ENCODE data around the gene ELFN1.

Gene ELFN1

DNA sequence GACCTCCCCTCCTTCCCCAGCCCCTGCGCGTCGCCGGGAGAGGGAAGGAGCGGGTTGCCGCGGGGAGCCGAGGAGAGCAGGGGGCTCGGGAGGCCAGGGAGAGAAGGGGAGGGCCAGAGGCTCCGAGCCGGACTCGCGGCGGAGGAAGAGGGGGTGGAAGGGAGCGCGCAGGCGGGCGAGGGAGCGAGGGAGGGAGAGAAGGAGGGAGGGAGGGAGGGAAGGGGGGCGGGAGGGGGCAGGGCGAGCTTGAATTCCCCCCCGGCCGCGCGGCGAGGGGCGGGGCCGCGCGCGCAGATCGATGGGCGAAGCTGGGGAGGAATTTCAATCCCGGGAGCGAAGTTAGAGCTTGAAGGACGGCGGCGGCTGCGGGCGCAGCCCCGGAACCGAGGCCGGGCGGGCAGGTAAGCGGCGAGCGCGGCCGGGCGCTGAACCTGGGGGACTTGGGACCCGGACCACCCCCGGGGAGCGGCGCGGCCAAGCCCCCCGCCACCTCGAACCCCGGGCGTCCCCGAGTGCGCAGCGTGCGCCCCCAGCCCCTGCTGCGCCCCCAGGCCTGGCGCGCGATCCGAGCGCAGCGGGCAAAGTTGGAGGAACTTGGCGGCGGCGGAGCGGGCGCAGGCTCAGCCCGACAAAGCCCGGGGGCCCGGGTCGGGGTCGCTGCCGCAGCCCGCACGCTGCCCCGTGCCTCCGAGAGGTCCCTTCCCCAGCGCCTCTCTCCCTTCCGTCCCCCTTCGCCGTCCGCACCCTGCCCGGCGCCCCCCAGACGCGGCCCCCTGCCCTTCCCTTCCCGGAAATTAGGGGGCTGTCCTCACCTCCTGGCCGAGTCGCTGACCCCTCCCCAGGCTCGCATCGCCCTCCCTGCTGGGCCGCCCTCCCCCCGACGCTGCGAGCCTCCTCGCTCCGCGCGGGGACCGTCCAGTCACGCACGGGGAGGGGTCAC, at the start of gene ELFN1:
Gene ELFN1, plus strand, starts transcription at position 324 of the 940 bp plus-strand sequence. CDS start 74,320 bp downstream, outside the sequence.
- DNase-seq = no peak

DNA sequence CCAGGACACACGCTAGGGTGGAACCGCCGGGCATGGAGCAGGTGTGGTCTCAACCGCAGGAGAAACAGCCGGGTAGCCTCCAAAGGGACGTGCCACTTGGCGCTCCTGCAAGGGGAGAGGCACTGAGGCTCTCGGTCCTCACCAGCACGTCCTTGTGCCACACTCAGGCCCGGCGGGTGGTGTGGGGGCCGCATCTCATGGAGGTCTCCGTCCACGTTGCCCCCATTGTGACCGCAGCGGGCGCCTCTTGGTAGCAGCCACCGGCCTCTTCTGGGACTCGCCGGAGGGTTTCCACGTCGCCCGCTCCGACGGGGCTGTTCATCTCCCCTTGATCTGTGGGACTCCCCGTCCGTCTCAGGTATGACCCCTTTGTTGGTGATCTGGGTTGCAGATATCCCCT, 49.2 kb upstream of the ELFN1 start:
- DNase-seq = no peak

DNA sequence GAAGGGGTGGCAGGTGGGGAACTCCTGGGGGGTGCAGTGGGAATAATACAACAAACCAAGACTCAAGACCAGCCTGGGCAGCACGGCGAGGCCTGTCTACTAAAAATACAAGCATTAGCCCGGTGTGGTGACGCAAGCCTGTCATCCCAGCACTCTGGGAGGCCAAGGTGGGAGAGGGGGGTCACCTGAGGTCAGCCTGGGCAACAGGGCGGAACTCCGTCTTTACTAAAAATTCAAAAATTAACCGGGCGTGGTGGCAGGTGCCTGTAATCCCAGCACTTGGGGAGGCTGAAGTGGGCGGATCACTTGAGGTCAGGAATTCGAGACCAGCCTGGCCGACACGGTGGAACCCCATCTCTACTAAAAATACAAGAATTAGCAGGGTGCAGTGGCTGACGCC, 48.4 kb upstream of the ELFN1 start:
- no peak for DNase-seq

DNA sequence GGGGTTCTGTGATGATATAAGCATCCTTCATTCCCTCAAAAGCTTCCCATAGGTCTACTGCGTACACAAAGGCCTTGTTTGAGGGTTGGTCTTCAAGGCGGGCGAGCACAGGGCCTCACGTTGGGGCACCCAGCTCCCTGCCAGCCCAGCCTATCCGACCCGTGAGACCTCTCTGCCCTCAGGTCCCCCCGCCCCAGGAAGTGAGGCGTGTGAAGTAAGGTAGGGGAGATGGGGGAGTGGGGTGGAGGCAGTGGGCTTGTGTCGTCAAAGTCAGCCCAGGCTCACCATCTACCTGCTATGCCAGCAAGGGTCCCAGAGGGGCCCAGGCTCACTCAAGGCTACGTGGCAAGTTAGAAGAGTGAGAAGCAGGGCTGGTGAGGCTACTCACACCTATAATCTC, 47.6 kb upstream of the ELFN1 start:
- DNase-seq = no peak

DNA sequence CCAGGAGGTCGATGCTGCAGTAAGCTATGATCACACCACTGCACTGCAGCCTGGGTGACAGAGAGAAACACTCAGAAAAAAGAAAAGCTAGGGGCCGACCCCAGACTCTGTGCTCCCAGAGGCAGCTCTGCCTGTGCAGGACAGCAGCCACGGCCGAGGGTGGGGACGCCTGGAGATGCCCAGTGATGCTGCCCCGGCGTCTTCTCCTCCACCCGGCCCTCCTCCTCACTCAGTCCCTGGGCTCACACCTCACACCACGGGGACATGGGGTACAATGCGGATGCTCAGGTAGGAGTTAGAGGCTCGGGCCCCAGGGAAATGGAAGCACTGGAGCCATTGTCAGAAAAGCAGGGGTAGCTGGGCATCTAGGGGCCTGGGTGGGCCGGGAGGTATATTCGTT, 46.3 kb upstream of the ELFN1 start:
- DNase-seq = no peak

DNA sequence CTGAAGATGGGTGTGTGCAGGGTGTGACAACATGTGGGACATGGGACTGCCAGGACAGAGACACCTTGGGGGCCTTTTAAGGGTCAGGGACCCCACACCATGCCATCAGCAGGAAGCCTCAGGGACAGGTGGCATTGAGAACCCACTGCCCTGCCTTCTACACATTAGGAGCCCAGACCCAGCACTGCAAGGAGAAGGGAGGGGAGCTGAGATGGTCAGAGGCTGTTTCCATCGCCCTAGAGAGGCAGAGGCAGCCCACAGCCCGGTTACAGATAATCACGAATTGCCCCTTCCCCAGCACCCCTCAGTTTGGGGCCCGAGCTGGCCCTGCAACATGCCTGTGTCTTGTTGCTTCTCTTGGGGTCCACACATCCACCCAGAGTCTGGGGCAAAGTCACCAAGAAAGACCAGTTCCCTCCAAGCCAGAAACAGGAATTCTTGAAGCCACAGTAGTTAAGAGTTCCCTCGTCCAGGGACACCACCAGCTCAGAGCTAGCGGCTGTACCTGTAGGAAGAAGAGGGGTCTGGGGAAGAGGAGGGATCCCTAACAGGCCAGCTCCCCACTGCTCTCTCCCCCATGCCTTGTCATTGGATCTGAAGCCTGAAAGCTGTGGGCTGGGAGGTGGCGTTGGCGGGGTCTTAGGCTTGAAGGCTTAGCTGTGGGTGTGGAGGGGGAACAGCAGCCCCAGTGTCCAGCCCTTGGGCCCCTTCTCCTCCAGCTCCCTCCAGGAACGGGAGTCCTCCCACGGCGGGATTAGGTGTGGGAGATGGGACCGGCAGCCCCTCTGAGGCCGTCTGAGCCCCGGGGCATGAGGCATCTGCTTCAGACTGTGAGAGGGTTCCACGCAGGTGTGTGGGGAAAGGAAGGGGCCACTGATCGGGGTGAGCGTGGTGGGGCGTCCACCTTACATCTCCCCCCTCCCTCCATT, 44.8 kb upstream of the ELFN1 start:
- no peak for DNase-seq

DNA sequence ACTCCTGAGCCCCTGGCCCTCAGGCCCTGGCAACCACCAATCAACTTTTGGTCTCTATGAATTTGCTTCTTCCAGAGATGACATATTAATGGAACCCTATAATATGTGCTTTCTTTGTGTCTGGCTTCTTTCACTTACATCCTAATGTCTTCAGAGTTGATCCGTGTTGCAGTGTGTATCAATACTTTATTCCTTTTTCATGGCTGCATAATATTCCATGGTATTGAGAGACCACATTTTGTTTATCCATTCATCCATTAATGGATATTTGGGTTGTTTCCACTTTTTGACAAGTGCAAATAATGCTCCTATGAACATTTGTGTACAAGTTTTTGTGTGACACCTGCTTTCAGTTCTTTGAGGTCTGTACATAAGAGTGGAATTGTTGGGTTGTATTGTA, 43.3 kb upstream of the ELFN1 start:
- DNase-seq = no peak

DNA sequence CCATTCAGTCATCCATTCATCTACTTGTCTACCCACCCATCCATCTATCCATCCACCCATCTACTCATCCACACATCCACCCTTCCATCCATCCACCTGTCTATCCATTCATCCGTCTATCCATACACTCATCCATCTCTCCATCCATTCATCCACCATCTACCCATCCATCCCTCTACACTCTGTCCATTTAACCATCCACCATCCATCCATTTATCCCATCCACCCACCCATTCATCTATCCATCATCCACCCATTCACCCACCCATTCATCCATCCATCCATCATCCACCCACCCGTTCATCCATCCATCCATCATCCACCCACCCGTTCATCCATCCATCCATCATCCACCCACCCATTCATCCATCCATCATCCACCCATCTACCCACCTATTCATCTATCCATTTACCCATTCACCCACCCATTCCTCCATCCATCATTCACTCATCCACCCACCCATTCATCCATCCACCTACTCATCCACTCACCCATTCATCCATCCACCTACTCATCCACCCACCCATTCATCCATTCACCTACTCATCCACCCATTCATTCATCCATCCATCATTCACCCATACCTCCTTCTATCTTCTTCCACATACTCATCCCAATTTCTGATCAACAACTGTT, 39.3 kb upstream of the ELFN1 start:
- no peak for DNase-seq

DNA sequence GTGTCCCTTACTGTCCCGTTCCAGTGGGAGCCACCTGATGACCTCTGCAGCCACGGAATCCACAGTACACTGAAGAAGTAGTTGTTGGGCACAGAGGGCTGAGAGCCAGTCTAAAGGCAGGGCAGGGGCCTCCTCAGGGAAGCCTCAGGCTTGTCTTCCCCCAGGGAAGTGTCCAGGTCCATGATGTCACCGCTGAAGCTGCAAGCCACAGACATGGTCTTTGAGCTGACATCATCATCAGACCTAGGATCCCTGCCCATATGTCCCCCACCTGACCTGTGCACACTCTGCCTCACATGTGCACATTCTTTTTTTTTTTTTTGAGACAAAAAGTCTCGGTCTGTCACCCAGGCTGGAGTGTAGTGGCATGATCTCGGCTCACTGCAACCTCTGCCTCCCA, 38.4 kb upstream of the ELFN1 start:
- DNase-seq = no peak

DNA sequence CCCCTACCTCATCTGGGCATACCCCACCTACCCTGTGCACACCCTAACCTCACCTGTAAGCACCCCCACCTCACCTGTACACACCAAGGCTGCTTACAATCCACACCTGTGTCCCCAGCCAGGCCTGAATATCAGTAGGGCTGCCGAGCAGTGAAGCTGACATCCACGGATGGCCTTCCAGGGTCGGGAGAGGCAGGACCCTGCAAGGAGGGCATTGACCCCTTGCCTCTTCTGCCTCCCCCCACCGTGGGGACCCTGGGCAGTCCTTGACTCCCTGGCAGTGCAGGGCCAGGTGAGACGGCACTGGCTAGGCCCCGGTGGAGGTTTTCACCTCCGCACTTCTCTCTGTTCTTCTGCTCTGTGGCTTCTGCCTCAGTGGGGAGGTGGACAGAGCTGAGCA, 37.6 kb upstream of the ELFN1 start:
- DNase-seq = no peak

DNA sequence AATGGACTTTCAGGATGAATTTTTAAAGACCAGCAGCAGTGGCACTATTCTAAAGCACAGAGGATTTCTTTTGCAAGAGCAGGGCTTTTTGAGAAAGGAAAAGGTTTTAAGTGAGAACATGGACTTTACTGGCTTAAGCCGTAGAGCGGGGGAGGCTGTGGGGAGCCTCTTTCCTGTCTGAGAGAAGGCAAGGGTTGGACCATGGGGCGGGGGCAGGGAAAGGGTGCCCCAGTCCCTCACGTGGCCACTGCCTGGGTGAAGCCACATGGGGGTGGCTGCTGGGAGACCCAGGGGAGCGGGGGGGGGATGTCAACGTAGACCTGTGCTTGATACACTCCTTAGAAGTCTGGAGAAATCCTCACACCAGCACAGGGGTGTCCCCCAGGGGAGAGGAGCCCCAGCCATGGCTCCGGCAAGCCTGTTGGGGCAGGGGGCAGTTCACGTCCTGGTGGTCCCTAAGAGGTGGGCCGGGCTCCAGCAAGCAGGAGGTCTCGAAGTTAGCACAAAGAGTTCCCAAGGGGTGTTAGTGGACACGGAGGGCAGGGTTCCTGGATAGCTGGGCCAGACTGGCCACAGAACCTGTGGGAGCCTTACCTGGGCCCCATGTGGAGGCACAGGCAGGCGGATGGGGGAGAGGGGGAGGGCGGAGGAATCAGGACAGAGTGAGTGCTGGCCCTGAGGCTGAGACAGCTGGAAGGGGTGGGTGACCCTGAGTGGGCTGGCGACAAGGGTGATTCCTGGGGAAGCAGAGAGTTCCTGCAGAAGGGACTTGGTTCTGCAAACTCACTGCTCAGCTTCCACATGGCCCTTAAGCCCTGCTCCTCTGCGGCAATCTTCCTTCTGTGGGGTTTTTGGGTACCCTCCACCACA, 36.9 kb upstream of the ELFN1 start:
- no peak for DNase-seq

DNA sequence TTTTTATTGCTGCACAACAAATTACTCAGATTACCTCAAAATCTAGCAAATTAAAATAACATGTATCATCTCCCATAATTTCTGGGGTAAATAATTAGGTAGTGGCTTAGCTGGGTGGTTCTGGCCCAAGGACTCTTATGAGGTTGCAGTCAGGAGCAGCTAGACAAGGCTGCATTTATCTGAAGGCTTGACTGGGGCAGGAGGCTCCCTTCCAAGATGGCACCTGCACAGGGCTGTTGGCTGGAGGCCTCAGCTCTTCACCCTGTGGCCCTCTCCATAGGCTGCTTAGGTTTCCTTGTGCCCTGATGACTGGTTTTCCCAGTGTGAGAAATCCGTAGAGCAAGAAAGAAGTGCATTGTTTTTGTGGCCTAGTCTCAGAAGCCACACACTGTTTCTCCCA, 34.7 kb upstream of the ELFN1 start:
- no peak for DNase-seq

DNA sequence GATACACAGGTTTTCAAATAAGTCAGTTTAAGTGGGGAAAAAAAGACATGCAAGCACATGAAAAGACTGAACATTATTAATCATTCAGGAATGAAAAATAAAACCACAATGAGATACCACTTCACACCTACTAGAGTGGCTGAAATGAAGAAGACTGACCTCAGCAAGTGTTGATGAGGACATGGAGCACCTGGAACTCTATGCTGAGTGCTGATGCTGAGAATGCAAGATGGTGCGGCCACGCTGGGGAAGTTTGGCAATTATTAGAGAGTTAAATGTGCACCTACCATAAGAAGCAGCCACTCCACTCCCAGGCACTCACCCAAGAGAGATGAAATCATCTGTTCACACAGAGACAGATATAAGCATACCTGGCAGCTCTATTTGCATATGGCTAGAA, 32.9 kb upstream of the ELFN1 start:
- DNase-seq = no peak

DNA sequence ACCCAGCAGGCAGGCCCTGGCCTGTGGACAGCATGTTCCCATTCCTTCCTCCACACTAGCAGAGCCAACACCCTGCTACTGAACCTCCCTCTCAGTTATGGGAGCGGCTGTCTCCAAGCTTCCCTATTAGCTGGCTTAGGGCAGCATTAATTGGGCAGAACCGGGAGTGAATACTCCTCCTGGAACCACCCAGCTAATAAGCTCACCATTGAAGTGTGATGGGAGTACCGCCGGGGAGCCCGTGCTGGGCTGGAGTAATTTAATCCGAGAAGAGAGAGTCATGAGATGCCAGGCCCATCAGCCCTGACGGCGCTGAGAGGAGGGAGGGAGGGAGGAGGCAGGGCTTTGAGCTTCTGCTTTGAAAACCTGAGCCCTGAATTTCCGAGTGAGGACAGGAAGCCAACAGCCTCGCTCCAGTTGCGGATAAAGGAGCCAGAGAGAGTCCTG, 31.8 kb upstream of the ELFN1 start:
- DNase-seq = no peak

DNA sequence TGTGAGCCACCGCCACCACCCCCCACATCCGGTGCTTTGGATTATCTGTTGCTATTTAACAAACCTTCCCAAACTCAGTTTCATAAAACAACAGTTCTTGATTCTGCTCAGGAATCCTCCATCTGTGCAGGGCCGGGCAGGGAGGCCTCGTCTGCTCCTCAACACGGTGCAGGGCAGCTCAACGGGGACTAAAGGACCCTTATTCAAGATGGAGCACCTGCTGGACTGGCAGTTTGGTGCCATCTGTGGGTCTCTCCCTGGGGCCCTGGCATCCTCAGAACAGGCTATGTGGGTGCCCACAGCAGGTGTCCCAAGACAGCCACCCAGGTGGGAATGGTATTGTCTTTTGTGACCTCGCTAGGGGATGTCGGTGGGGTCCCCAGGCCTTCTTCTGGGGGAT, 31.0 kb upstream of the ELFN1 start:
- no peak for DNase-seq

DNA sequence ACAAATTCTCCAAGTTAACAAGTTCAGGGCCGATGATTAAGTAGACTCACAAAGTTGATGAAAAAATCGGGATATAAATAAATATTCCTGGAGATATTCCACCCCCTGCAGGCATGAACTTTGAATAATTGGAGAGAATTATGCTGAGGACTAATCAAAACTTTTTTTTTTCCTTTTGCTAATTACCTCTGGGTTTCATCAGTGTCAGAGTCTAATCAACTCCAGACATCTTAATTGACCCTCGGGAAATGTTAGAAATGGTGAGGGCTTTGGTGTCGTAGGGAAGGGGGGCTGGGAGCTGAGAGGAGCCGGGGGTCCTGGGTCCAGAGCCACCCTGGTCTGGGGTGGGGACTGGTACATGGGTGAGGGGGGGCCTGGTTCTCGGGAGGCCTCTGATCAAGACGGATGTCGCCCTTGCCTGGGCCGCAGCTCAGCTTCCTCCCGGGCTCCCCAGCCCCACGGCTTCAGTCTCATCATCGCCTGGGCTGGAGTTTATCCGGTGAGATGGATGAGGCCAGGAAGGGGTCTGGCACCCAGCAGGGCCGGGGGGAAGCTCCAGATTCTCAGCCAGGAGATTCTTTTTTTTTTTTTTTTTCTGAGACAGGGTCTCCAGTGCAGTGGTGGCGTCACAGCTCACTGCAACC, 30.4 kb upstream of the ELFN1 start:
- no peak for DNase-seq

DNA sequence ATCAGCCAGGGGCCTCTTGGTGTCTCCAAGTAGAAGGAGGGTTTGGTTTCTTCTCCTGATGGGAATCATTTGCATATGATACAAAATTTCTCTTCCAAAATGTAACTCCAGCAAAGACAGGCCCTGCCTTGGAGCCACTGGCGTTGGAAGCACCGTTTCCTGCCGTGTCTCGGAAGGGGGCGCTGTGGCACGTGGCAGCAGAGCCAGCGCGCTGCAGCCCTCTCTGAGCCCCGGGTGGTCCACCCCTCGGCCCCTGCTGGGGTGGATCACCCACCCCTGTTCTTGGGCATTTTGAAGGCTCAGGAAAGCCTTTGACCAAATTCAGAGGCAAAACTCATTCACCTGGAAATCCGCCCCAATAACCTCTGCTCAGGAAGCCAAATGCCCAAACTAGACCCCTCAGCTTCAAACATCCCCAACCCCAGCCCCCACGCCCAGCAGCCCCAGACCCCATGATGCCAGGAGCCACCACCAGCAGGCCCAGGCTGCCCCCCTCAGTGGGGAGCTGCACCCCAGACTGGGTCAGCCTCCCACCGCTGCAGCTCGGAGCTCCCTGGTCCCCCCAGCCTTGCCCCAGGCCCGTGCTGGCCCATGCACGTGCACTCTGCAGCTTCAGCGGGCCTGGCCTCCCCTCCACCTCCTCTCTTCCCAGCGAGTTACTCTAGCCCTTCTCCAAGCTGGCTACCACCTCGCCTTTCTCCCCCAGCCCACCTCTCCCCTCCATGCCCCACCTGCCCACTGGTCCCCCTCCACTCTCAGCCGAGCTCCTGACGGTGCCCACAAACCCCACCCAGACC, 29.5 kb upstream of the ELFN1 start:
- DNase-seq = no peak

DNA sequence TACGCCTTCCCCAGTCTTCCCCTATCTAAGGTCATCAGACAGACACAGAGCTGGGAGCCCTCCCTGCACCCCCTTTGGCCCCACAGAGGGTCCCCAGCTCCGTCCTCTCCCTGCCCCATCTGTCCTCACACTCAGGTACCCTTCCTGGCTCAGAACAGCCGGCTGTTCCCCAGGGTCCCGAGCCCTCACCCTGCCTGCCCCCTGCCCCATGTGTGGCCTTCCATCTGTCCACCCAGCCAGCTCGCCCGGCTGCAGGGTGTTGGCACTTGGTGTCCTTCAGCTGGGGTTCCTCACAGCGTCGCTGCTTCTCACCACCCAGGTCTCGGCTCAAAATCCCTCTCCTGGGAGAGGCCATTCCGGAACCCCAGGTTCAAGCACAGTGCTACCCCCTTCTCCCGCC, 28.9 kb upstream of the ELFN1 start:
- no peak for DNase-seq

DNA sequence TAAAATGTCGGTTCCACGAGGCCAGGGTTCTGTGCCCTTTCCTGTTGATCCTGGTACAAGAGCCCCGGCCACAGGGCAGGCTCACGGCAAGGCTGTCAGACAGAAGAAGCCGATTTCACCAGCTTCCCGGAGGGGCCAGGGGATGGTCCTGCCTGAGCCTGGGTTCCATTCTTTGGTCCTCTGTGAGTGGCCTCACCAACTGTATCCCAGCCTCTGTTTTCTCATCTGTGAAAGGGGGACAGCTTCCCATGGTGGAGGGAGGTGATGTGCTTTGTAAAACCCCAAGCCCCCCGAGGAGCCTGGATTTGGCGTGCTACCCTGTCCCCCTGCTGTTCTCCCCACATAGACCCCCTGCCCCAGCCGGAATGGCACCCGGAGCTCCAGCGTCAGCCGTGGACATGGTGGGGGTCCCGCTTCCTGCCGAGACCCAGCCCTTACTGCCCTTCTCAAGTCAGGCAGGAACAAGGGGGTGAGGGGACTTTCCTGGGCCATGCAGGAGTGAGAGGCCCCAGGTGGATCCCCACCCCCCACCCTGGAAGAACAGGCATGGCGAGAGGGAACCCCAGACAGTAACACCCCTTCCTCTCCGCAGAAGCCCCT, 28.3 kb upstream of the ELFN1 start:
- no peak for DNase-seq

DNA sequence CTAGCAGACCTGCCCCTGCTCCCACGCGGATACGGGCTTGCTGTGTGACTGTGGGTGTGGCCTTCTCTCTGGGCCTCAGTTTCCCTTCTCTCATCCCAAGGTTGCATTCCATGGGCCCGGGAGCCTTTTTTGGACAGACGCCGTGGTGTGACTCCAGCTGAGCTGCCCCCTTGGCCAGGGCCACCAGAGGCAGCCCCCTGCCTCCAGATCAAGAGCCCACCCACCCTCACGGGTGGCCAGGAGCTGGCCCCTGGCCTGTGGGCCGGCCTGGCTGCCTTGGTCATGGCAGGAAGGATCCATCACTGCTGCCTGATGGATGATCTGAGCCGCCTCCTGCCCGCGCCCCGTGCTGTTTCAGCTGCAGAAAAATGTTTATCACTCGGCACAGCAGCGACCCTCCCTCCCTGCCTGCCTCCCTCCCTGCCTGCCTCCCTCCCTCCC, 27.8 kb upstream of the ELFN1 start:
- DNase-seq = no peak
